Smooth muscle cell of the brain vasculature (primary cell): Measurements from ENCODE around the gene IRAK2.
"Not testable (repeated sequence)": the region's sequence is repeated elsewhere in the genome, so short reads cannot be mapped to it uniquely, and the experiment has no call there.

Experiments used
- DNase-seq: peaks from one replicate; pipeline ENCODE4 v3.0.0-alpha.2; 2012; ENCODE audit warnings: low read depth, low spot score

The IRAK2 gene

GRCh38 chr3:10160925-10161324, 3.8 kb upstream of the IRAK2 start:
- DNase-seq = no peak

- no peak for DNase-seq
Measured at GRCh38 chr3:10162185-10162584, 2.5 kb upstream of the IRAK2 start.

GRCh38 chr3:10164201-10164545, 546 bp upstream of the IRAK2 start:
- DNase-seq = not testable (repeated sequence)

GRCh38 chr3:10166213-10166604, 1.5 kb downstream of the IRAK2 start:
- no peak for DNase-seq

- DNase-seq = no peak
Measured at GRCh38 chr3:10169000-10169496, 4.3 kb downstream of the IRAK2 start.

GRCh38 chr3:10170915-10171478, 6.3 kb downstream of the IRAK2 start:
- DNase-seq = no peak

GRCh38 chr3:10173095-10173925, 8.6 kb downstream of the IRAK2 start:
- no peak for DNase-seq

- peak; percentile 77 for DNase-seq
Measured at GRCh38 chr3:10173926-10174435, 9.3 kb downstream of the IRAK2 start.

- DNase-seq = not testable (repeated sequence)
Measured at GRCh38 chr3:10175334-10175733, 10.6 kb downstream of the IRAK2 start.

- DNase-seq = not testable (repeated sequence)
Measured at GRCh38 chr3:10176150-10176549, 11.4 kb downstream of the IRAK2 start.

- DNase-seq = no peak
Measured at GRCh38 chr3:10177737-10178136, 13.0 kb downstream of the IRAK2 start.

GRCh38 chr3:10178892-10179291, 14.2 kb downstream of the IRAK2 start:
- no peak for DNase-seq

GRCh38 chr3:10180289-10180688, 15.6 kb downstream of the IRAK2 start:
- no peak for DNase-seq

GRCh38 chr3:10180738-10181295, 16.1 kb downstream of the IRAK2 start:
- no peak for DNase-seq

- no peak for DNase-seq
Measured at GRCh38 chr3:10182950-10183349, 18.2 kb downstream of the IRAK2 start.

GRCh38 chr3:10184250-10184649, 19.5 kb downstream of the IRAK2 start:
- no peak for DNase-seq

GRCh38 chr3:10185804-10186762, 21.4 kb downstream of the IRAK2 start:
- DNase-seq = no peak

GRCh38 chr3:10187290-10187876, 22.7 kb downstream of the IRAK2 start:
- no peak for DNase-seq

GRCh38 chr3:10187944-10188343, 23.2 kb downstream of the IRAK2 start:
- no peak for DNase-seq

GRCh38 chr3:10188804-10189556, 24.3 kb downstream of the IRAK2 start:
- DNase-seq = no peak
